Daoy (cell line): ENCODE results near the gene MON1A. TPM values are rescaled to one million over a fixed set of nuclear protein-coding genes. Genes with fewer than 3 reads are reported as not detected.
A peak's percentile ranks its signal among the peaks of the same experiment; 100 is the strongest.
"Not testable (repeated sequence)": the region's sequence is repeated elsewhere in the genome, so short reads cannot be mapped to it uniquely, and the experiment has no call there.

Source experiments
- DNase-seq: peaks from one replicate; pipeline ENCODE4 v3.0.0-alpha.2; 2015; ENCODE audit warnings: low read depth
- total RNA-seq: library from RNA; depleted of rRNA; stranded (reverse); fragments of >200 nt; shearing (Covaris generic); gene quantifications from 2 replicates; pipeline ENCODE4 v1.2.3, GENCODE V29; 2014

The MON1A gene
- total RNA-seq, 1 experiment from 2014 or later = 7.9 TPM

DNA sequence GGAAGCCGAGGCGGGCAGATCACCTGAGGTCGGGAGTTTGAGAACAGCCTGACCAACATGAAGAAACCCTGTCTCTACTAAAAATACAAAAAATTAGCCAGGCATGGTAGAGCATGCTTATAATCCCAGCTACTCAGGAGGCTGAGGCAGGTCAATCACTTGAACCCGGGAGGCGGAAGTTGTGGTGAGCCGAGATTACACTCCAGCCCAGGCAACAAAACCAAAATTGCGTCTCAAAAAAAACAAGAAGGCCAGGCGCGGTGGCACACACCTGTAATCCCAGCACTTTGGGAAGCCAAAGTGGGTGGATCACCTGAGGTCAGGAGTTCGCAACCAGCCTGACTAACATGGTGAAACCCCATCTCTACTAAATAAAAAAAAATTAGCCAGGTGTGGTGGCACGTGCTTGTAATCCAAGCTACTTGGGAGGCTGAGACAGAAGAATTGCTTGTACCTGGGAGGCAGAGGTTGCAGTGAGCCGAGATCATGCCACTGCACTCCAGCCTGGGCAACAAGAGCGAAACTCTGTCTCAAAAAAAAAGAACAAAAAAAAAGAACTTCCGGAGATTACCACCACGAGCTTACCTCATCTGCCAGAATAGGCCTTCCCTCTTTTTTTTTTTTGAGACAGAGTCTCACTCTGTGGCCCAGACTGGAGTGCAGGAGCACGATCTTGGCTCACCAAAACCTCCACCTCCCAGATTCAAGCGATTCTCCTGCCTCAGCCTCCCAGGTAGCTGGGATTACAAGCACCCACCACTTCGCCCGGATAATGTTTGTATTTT is 11.6 kb downstream of the MON1A start:
- DNase-seq = not testable (repeated sequence)

DNA sequence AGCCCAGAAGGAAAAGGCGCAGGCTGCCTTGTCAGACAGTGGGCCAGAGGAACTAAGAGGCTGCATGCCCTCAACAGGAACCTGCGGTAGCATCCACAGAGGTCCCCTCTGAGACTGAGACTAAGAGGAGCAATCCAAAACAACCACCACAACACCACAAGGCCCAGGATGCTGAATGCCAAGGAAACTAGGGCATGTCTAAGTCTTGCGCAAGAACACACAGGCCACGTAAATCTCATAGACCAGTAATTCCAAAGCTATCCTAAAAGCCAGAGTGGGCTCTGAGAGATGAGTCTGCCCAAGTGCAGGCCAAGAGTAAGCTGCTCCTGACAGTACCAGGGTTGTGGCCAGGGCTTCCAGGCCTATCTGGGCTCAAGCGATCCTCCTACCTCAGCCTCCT is 12.9 kb downstream of the MON1A start:
- no peak for DNase-seq

DNA sequence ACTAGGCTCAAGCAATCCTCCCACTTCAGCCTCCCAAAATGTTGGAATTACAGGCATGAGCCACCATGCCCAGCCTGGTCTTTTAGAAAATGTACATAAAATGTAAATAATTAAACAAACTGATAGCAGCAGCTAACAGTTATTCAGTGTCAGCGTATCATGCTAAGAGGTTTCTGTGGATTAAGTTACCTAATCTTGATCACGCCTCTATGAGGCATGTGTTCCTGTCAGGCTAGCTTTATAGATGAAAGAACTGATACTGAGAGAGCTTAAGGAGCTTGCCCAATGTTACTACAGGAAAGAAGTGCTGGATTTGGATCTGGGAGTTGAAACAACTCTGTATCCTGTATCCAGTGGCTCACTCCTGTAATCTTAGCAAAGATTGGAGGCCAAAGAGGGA is 14.7 kb downstream of the MON1A start:
- DNase-seq = no peak

DNA sequence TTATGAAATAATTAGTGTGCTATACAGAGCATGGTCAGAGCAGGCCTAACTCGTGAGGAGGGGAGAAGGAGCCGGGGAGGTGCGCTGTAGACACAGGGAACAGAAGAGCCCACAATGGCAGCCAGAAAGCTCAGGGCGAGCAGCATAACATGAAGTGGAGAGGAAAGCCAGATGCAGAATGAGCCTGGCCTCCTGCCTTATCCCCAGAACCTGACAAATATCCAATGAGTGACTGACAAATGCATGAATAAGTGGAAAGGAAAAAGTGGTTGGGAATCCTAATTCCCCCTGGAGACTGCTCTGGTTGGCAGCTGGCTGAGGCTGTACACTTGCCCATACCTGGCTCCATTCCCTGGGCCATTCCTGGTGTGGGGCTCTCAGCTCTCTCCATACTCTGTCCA is 16.7 kb downstream of the MON1A start:
- DNase-seq = no peak

DNA sequence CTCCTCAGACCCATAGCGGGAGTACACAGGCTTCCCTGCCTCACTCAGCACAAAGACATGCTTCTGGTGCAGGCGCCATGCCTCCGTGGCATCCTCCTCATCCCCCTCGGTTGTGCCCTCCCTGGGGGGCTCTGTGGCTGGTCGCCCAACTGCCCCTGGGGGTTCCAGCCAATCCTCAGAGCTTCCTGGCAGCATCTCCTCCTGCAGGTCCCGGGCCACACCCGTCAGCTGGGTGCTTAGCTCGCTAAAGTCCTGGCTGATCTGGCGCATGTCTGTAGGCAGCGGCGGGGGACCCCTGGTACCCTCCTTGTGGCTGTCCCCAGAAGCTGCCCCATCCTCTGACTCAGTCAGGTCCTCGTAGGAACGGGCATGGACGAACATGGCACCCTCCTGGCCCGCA is 18.0 kb downstream of the MON1A start:
- DNase-seq = no peak

DNA sequence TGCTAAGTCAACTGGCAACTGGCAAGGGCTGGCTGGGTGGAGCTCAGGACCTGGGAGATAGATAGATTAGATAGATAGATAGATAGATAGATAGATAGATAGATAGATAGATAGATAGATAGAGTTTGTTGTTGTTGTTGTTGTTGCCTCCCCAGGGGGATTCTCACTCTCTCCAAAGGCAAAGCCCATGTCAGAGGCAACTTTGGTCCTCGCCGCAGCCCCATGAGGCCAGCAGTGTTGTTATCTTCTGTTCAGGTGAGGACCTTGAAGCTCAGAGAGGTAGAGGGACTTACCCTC is 18.5 kb downstream of the MON1A start:
- DNase-seq = no peak

DNA sequence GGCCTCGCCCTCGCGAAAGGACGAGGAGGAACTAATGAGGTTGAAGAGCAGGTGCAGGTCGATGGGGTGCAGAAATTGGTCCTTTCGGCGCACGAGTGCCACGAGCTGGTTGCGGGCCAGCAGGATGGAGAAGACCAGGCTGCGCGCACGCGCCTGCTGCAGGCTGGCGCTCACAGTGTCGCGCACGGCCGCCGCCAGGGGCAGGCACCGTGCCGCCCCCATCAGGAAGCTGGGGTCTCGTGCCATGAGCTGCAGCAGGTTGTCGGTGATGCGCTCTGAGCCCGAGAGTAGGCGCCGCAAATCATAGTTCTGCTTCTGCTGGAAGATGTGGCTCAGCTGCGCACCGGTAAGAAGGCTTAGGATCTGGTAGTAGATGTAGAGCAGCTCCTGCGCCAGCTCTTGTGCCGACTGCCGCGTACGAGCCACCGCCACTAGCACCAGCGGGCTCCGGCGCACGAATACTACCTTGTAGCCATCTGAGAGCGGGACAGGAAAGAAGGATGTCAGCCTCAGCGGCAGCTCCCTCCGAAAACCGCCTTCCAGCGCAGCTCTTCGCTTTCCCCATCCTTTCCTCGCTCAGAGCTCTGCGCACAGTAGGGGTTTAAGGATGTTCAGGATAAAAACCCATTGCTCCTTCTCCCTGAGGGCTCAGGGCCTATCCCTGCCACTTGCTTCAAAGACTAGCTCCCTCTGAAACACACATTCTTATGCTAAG is 19.0 kb downstream of the MON1A start:
- no peak for DNase-seq

DNA sequence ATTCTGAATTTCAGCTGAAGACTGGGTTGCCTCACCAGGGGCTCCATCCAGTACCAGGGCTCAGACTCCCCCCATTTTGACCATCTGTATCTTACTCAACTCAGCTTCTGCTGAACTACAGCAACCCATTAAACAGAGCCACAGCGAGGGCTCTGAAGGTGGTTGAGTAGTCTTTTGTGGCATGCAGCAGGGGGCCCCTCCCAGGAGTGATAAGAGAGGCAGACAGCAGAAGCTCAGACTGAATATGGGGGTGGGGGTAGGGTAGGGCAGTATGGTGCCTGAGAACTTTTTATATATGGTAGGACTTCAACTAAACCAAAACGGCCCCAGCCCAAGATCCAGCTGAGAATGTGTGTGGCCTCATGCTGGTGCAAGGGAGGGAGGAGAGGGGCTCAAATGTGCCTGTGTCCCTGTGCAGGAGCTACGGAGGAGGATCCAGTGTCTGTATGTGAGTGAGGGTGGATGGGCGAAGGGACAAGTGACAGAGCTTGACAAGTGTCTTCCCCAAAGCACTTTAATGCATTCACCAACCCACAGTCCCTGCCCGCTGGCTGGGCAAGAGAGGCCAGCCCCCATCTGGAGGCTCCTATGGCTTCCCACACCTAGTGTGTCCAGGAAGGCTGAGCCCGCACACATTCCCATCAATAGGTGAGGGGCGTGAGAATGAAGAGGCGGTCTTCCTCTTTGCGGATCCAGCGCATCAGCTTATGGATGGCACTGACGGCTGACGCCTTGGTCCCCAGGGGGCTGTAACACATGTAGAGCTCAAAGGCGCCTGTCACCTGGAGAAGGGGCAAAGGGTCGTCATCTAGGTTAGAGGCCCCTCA is 21.0 kb downstream of the MON1A start:
- no peak for DNase-seq

DNA sequence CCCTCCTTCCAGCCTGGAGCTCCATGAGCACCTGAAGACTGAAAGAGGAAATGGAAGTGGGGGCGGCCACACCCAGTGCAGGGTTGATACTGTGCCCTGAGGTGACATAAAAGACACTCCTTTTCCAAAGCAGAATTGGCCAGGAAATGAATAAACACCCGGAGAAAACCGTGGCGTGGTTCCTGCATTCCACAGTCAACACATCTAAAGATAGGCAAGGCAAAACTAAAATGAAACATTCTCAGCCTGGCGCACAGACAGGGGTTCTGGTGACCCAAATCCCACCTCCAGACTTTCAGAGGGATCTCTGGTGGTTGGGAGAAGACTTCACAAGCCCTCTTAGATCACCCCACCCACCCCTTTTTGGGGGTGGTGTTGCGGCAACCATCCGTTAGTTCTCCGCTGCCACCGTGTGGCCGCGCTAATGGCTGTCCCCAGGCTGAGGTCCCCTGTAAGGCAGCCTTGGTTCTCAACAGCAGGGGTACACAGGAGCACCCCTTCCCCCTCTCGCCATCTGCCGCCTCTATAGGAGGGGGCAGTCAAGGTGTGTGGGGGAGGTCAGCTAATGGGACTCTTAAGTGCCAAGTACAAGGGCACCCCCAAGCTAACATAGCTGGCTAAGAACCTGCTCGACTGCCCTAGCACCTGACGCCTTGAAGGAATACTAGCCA is 23.4 kb downstream of the MON1A start:
- peak; percentile 53 for DNase-seq

DNA sequence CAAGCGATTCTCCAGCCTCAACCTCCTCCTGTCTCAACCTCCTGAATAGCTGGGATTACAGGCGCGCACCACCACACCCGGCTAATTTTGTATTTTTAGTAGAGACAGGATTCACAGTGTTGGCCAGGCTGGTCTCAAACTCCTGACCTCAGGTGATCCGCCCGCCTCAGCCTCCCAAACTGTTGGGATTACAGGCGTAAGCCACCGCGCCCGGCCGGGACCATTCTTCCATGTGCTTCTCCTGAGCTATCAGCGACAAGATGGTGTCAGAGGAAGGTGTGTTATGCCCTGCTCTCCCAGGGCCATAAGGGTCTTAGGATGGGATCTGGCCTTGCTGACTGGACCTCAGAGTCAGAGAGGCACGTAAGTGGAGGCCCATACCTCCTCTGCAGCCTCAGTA is 25.2 kb downstream of the MON1A start:
- DNase-seq = not testable (repeated sequence)

DNA sequence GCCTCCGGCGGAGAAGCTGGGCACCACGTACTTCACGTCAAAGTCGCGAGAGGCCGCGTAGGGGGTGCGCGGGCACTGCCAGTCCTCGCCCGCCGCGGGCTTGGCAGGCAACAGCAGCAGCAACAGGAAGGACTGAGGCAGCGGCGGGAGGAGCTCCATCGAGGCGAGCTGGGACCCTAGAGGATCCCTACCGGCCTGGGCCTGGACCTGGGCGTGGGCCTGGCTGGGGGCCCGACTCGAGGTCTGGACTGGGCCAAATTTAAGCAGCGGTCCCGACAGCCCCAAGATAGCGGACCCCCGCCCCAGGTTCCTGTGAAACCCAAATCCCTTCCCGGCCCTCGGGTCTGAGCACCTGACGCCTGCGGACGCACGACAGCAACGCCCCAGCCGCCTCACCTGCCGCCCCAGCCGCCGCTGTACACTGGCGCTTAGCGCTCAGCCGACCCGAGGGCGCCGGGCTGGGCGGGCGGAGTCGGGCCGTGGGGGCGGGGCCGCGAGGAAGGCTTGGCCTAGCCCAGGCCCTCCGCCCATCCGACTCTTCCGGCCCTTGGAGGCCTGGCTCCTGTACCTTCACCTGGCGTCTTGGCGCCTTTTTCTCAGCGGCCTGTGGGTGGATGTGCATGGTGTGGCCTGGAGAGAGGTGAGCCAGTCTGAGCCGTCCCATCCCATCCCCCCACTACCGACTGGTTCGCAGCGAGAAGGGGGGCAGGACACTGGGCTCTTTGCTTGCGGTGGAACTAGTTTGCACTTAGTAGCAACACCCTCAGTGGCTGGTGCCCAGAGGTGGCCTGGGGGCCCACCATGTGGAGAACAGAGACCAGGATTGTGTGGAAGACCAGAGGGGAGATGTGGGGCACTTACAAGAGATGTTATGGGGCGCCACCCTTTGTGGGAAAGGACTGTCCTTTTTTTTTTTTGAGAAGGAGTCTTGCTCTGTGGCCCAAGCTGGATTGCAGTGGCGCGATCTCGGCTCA is 25.9 kb downstream of the MON1A start, which contains the start of gene MST1R:
Gene MST1R, minus strand, starts transcription at position 423 of the 974 bp plus-strand sequence. Its CDS starts 264 bp downstream, at position 159.
- DNase-seq = no peak

DNA sequence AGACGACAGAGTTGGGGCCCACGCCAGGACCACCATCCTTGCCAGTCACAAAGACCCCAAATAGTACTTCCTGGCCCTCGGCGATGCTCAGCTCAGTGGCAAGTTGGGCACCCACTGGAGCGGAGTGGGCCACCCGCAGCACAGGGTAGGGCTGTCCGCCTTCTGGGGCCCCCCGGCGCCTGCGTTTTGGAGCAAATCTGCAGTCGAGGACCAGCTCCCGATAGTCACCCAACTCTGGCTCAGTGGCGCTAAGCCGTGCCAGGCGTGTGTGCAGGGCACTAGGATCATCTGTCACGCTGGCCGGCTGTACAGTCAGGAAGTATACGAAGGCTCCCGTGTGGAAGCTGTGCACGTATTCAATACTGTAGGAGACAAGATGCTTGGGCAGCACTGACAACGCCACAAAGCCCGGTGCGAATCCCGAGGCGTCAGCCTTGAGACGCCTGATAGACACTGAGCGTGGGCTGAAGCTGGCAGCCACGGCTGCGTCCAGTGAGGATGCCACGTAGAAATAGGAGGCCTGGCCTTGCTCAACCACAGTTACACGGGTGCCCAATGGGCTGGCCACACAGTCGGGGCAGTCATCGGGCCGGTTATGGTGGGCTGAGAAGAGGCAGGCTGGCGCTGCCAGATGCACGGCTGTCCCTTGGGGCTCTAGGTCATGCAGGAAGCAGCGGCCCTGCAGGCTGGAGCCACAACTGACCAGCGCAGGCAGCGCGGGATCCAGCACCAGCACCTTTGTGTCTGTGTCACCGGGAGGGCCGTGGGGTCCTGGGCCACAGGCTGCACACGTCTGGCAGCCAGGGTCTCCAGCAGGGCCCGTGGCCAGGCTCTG is 26.9 kb downstream of the MON1A start:
- no peak for DNase-seq

DNA sequence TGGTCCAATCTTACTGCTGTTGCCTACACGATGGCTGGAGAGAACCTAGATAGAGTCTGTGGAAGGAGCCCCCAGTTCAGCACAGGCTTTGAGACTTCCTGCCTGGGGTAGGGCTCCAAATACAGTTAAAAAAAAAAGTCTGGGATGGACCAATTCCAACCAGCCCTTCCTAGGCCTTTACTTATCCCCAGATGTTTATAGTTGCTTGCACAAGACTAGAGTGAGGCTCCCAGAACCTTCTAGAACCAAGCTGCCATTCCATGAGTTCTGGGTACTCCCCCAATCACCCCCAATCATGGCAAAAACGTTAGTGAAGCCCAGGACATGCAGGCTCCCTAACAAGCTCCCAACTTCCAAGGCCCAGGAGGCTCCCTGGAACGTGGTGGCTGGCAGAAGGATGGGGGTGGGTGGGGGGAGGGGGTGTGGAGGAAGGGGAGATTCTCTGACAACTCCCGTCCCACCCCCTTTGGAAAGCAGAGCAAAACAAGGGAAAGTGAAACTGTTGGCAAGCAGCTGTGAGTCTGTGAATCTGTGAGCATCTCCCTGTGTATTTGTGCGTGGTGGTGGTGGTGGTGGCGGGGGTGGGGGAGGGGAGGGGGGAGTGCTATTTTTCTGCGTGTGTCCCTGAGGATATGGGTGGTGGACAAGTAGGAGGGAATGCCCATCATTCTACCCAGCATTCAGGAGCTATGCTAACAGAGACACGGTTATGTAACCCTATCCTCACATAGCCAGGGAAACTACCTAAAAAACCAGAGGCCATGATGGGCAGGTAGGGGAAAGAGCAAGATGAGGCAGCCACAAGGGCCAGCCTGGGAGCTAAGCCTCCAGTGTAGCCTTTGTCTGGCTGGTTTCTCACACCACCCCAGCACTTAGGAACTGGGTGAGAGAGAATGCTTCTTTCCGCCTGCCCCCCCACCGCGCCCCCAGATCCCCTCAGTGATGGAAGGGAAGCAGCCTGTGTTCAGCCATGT is 28.0 kb downstream of the MON1A start:
- no peak for DNase-seq

DNA sequence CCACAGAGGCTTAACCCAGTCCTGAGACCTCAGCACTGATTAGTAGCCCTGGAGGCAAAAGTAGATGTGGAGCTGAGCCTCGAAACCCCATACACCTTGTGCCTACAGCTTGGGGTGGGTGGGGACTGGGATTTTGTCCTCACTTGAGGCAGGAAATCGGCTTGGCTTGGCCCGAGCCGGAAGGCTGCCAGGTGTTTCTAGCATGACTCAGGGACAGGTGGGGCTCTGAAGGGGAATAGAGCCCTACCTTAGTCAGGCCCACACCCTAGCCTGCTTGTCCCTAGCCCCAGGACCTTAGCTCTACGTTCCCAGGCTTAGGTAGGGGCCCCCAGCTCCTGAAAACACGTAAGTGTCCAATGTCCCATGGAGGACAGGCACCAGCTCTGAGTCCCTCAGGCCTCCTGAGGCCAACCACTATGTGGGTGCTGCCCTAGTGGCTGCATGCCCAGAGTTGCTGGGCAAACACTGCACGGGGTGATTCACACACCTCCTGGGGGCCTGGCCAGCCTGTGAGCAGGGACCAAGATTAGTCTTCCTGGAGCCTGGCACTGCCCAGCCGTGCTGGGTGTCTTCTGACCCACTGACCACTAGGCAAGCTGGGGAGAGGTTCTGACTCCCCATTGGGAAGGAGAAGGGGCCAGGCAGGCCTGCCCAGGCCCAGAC is 29.0 kb downstream of the MON1A start:
- DNase-seq = peak; percentile 81

DNA sequence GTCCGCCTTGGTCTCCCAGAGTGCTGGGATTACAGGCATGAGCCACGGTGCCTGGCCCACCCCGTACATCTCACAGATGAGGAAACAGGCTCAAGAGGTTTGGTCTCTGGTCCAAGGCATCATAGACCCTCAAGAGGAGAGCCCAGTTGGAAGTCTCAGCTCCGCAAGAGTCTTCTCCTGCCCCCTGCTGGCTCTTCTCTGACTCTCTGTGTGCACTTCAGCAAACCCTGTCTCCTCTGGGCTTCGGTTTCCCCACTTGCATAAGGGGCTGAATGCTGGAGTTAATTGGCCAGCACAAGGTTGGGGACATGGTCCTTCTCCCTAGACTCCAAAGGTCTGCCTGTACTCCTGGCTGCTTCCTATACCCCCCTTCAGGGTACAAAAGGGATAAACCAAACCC is 29.8 kb downstream of the MON1A start:
- no peak for DNase-seq

DNA sequence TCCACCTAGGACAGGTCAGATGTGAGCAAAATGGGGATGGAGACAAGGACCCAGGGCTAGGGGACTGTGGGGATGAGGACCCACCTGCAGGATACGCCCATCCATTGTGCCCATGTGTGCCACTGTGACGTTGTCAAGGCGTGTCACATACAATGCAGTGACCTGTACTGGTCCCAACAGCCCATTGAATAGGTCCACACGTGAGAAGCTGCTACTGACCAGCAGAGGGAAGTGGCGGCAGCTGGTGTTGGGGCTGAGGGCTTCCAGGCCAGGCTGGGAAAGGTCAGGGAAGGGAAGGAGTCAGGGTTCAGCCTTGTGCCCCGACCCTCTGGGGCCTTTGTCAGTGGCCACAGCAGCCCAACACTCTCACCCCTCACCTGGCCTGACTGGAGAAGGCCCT is 30.6 kb downstream of the MON1A start:
- DNase-seq = no peak

DNA sequence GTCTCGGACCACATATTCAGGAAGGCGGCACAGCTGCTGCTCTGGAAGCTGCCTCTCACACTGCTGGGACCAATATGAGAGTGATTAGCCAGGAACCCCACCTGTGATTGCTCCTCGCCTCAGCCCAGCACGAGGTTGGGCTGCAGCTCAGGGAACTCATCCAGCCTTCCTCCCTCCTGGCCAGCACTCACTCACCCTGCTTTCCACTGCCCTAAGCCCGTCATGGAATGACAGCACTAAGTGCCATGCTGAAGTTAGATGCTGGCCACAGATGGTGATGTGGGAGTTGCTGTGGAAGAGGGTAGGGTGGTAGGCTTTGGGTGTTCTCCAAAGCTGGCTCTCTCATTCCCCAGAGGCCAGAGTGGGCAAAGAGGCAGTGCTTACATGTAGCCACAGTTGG is 33.3 kb downstream of the MON1A start:
- no peak for DNase-seq

DNA sequence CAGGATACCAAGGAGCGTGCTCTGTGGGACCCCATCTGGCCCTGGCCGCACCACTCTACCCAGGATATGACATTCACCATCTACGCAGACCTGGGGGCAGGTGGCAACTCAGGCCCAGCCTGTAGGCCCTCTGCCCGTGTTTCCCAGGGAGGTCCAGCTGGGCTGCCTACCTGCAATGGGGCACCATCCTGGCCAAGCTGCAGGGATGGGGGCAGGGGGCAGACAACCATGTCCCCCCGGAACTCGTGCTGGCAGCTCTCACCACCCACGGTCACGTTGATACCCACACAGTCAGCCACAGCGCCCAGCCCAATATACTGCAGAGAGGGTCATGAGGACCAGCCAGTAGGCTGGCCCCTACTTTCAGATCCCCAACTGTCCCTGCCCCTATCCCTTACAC is 33.8 kb downstream of the MON1A start:
- DNase-seq = no peak
